ENCODE data around the gene NR5A1.

NR5A1 gene

DNA sequence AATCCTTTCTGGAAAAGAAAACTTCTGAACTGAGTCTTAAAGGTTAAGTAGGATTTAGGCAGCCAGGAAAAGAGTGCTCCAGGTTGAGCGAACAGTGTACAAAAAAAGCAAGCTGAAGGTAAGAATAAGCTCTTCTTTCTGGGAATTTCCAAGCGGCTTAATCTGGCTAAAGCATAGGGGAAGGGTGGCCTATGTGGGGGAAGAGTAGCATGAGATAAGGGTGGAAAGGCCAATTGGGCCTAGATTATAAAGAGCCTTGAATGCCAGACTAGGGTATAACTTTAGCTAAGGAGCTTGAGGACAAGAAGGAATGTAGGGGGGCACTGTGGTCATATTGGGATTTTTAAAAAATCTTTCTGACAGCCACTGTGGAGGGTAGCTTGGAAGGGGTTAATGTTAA is 37.3 kb upstream of the NR5A1 start:
- TF ChIP-seq, protein P1, sequence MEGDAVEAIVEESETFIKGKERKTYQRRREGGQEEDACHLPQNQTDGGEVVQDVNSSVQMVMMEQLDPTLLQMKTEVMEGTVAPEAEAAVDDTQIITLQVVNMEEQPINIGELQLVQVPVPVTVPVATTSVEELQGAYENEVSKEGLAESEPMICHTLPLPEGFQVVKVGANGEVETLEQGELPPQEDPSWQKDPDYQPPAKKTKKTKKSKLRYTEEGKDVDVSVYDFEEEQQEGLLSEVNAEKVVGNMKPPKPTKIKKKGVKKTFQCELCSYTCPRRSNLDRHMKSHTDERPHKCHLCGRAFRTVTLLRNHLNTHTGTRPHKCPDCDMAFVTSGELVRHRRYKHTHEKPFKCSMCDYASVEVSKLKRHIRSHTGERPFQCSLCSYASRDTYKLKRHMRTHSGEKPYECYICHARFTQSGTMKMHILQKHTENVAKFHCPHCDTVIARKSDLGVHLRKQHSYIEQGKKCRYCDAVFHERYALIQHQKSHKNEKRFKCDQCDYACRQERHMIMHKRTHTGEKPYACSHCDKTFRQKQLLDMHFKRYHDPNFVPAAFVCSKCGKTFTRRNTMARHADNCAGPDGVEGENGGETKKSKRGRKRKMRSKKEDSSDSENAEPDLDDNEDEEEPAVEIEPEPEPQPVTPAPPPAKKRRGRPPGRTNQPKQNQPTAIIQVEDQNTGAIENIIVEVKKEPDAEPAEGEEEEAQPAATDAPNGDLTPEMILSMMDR (conservative IDR thresholded peaks at IDR 0.05): no peak
- TF ChIP-seq ZFX (IDR thresholded peaks at IDR 0.05): no peak
- no peak overlapping the region for H3K27ac ChIP-seq

DNA sequence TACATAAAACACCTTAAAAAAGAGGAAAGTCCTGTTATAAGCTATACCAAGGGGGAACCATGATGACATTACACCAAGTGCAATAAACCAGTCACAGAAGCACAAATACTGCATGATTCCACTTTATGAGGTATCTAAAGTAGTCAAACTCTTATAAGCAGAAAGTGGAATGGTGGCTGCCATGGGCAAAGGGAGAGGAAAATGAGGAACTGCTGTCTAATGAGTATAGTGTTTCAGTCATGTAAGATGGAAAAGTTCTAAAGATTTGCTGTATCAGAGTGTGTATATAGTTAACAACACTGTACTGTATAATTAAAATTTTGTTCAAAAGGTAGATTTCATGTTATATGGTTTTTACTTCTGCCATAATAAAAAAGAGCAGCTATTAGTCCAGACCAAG is 34.6 kb upstream of the NR5A1 start:
- H3K27ac ChIP-seq: no peak overlapping the region
- no peak for TF ChIP-seq ZFX (IDR thresholded peaks at IDR 0.05)
- TF ChIP-seq, protein P1 (conservative IDR thresholded peaks at IDR 0.05): no peak

DNA sequence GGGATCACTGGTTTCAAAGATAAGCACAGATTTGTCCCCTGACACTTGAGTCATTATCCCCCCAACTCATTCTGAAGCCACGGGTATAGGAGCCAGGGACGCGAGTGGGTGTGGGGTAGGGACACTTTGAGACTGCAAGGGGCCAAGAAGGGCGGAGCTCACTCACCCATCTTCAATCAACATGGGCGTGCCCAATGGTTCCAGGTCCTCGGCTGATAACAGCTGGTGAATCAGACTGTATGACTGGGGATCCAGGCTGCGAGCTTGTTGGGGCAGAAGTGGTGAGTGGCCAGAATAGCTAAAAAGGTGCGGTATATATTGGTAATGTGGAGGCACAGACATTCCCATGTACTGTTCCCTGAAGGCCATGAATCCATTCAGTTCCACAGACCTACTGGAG is 30.7 kb upstream of the NR5A1 start:
- TF ChIP-seq ZFX (IDR thresholded peaks at IDR 0.05): no peak
- TF ChIP-seq, protein P1 (conservative IDR thresholded peaks at IDR 0.05): no peak
- no peak overlapping the region for H3K27ac ChIP-seq

DNA sequence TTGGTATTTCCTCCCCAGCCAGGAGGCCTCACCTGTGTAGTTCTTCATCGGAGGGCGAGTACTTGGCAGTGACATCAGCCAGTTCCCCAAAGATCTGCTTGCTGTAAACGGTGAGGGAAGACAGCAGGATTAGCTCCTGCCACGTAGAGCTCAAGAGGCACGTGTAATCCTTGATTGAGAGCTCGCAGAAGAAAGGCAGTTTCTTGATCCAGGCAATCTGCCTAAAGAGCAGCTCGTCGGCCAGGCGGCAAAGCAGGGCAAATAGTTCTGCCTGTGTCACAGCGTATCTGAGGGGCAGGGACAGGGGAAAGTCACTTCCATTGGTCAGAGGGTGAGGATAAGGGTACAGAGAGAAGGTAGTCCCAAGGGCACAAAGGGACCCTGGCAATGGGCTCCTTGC is 28.6 kb upstream of the NR5A1 start:
- TF ChIP-seq, protein P1 (conservative IDR thresholded peaks at IDR 0.05): no peak
- TF ChIP-seq ZFX (IDR thresholded peaks at IDR 0.05): no peak
- H3K27ac ChIP-seq: no peak overlapping the region

DNA sequence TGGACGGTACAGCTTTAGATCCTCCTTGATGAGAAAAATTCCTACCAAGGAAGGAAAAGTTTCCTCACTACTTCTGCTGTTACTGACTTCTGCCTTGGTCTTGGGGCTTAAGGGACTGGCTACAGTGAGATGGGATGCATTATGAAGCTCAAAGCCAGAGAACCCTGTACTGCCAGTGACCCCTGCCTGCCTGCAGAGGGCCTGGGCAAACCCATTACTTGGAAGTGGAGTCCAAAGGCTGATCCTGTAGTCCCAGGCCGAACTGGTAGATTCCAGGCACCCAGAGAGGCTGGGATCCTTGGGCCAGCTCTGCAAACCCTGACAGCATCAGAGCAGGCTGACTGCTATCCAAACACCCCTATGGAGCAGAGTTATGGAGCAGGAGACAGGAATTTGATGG is 25.7 kb upstream of the NR5A1 start:
- TF ChIP-seq ZFX (IDR thresholded peaks at IDR 0.05): no peak
- TF ChIP-seq, protein P1 (conservative IDR thresholded peaks at IDR 0.05): 0 out of 2 replicates have a peak, but pooled peaks have one; percentile 12

DNA sequence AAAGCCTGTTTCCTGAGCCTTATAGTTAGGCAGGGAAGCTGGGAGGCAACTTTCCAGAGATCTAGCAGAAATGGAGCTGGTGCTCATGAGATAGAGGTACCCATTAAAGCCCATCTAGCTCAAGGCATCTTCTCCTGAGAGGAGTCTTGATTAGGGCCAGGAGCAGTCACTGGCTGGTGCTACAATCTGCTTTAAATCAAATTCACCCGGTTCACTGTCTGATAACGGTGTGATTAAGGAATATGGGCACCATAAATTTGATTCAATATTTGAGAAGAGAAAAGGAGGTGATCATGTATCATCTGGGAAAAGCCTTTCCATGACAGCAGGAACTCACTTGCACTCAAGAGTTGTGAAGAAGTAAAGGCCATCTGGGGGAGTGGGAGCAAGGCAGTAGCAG is 23.9 kb upstream of the NR5A1 start:
- H3K27ac ChIP-seq: no peak overlapping the region
- TF ChIP-seq, protein P1 (conservative IDR thresholded peaks at IDR 0.05): no peak
- TF ChIP-seq ZFX (IDR thresholded peaks at IDR 0.05): no peak

More for the DNA sequence above, 25.7 kb upstream of the NR5A1 start:
- no peak overlapping the region for H3K27ac ChIP-seq

DNA sequence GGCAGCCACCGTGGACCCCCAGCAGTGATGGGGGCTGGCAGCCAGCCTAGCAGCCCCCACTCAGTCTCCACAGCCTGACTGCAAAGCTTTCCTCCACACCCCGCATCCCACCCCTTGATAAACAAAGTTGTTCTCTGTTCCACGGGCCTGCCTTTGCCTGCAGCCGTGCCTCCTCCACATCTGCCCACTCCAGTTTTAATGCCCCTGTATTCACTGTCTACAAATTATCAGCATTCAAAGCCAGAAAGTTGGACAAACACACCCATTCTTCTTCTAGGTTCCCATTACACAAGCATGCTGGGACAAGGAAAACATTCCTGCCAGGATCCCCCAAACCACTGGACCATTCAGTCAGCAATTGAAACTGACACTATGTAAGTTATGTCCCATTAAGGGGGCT is 23.0 kb upstream of the NR5A1 start:
- no peak overlapping the region for H3K27ac ChIP-seq
- TF ChIP-seq, protein P1 (conservative IDR thresholded peaks at IDR 0.05): no peak
- TF ChIP-seq ZFX (IDR thresholded peaks at IDR 0.05): no peak
